GM12801 (cell line): ENCODE measurements around the gene AEBP1.

ENCODE experiments used
- CTCF ChIP-seq: IDR thresholded peaks from one replicate; pipeline ENCODE4 v1.5.1; 2011; ENCODE audit warnings: control low read depth; ENCODE audit not compliant: insufficient read length; ENCODE audit errors: extremely low read depth

AEBP1 gene

GRCh38 chr7:44162179-44162578 lies 58.0 kb downstream of the AEBP1 start:
- TF ChIP-seq CTCF: no peak

DNA sequence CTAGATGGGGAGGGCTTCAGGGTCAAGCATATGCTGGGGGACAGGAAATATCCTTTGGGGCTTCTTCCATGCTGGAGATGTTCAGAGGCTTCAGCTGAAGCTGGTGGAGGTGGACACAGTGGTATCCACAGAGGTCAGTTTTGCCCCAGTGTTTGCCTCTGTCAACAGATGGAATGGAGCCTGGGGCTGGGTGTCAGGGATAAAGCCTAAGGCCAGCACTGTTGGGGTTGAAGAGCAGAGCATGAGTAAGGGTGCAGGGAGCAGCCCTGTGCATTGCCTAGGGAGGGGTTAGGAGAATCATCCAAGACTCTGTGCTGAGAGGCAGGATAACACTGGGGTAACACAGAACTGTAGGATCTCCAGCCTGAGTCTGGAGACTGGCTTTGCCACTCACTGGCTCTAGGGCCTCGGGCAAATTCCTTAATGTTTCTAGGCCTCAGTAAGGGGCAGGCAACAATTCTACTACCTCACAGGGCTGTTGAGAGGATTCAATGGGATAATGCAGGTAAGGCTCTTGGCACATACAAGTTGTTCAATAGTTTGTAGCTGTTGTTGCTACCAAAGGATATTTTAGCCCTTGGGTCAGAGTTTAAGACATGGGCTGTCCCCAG lies 58.7 kb downstream of the AEBP1 start:
- TF ChIP-seq CTCF: no peak

DNA sequence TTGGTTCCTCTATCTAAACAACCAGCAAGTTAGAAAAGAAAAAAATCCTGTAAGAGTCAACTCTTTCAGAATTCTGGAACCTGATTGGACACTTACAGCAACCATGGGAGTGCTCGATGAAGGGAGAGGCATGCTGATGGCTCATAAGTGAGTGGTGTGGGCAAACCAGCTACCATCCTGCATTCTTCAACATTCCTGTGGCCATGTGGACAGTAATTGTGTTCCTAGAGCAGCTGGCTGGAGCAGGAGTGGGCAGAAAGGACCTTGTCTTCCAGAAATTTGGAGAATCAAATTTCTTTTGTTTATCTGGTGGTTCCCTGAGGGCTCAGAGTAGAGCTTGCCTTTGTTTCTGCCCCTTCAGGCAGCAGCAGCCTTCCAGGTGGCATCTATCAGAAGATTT lies 59.4 kb downstream of the AEBP1 start:
- TF ChIP-seq CTCF: no peak
